Esophagus muscularis mucosa (tissue), 4 donors: ENCODE results near the gene LMX1B. TPM values are rescaled to one million over a fixed set of nuclear protein-coding genes. Genes with fewer than 3 reads are reported as not detected.

Experiments
- DNase-seq: peaks from one replicate; pipeline ENCODE4 v3.0.0-alpha.2; 2017; ENCODE audit errors: extremely low spot score
- H3K27ac ChIP-seq, 4 donors: fragments of 200-600 bp; sonication (generic); replicated peaks in 1 of 4; 1 replicate in 3 of 4; 2 replicates in 1 of 4; pipeline ENCODE4 v1.5.1; 2016 to 2019; ENCODE audit warnings: mild to moderate bottlenecking in 1 of 4
- H3K27me3 ChIP-seq, 4 donors: fragments of 200-600 bp; sonication (generic); one replicate each; pipeline versions ENCODE4 v1.5.1 to v1.6.0; 2016 to 2019
- H3K36me3 ChIP-seq, 4 donors: fragments of 200-600 bp; sonication (generic); one replicate each; pipeline ENCODE4 v1.5.1; 2016 to 2019
- H3K4me1 ChIP-seq, 4 donors: fragments of 200-600 bp; sonication (generic); one replicate each; pipeline ENCODE4 v1.5.1; 2016 to 2019
- H3K4me3 ChIP-seq, 4 donors: fragments of 200-600 bp; sonication (generic); 1 replicate in 2 of 4; 2 replicates in 2 of 4; pipeline ENCODE4 v1.5.1; 2016 to 2019; ENCODE audit warnings: mild to moderate bottlenecking in 4 of 4, moderate library complexity in 1 of 4
- H3K9me3 ChIP-seq, 4 donors: fragments of 200-600 bp; sonication (generic); 1 replicate in 3 of 4; 2 replicates in 1 of 4; pipeline ENCODE4 v1.5.1; 2016 to 2019
- CTCF ChIP-seq, 3 experiments: fragments of 200-600 bp in 2 of 3; fragments of 450-650 bp in 1 of 3; sonication (generic) in 2 of 3; IDR thresholded peaks; one replicate each; pipeline ENCODE4 v1.5.1; 2017 to 2019; ENCODE audit warnings: antibody characterized with exemption in 3 of 3, mild to moderate bottlenecking in 2 of 3, moderate library complexity in 1 of 3
- EP300 ChIP-seq: sonication (generic); formaldehyde crosslinking; IDR thresholded peaks from one replicate; pipeline ENCODE4 v1.6.1; 2017; ENCODE audit warnings: antibody characterized with exemption
- POLR2A ChIP-seq: fragments of 450-650 bp; IDR thresholded peaks from one replicate; pipeline ENCODE4 v1.6.1; 2017; ENCODE audit warnings: antibody characterized with exemption, moderate library complexity, mild to moderate bottlenecking, low read depth
- POLR2AphosphoS5 ChIP-seq, 2 donors: sonication (generic); formaldehyde crosslinking; IDR thresholded peaks; one replicate each; pipeline ENCODE4 v1.6.1; 2017; ENCODE audit warnings: antibody characterized with exemption in 2 of 2
- WGBS: methylation state at CpG from one replicate; pipeline ENCODE4 v1.1.5; 2018; 5-methylcytosine and 5-hydroxymethylcytosine counted together
- intact Hi-C: fragments of 100-400 bp; cut with DNase I; formaldehyde crosslinking; loops from one replicate; pipeline ENCODE4 v1.15.1; 2023
- total RNA-seq, 4 donors: library from RNA; depleted of rRNA; stranded (reverse); fragments of >200 nt; gene quantifications; one replicate each; pipeline versions ENCODE4 v1.1.0 to v1.2.1, GENCODE V29; 2016

The LMX1B gene
- total RNA-seq, 4 donors from 2014 or later, result under 0.01 to 0.66 (median 0.24) TPM

- TF ChIP-seq POLR2AphosphoS5 (IDR thresholded peaks at IDR 0.05), result no peak
- no peak for TF ChIP-seq POLR2A
- TF ChIP-seq EP300, result no peak
- no peak for TF ChIP-seq CTCF (IDR thresholded peaks at IDR 0.05)
- Histone ChIP-seq H3K27me3 (peaks cover 6 to 100% (median 55%) of the 10 kb centered on the region in 4 donors), H3K4me3 (no peak overlapping the region)
Observed at GRCh38 chr9:126626926-126627233, 13.2 kb downstream of the LMX1B start.

GRCh38 chr9:126628146-126628545 lies 14.4 kb downstream of the LMX1B start:
- Histone ChIP-seq H3K36me3 (no peaks in the 10 kb centered on the region), H3K4me1 (peaks cover 14 to 37% (median 36%) of the 10 kb centered on the region in 4 donors), H3K9me3 (no peaks in the 10 kb centered on the region), H3K4me3 (no peak overlapping the region), H3K27me3 (peaks cover 6 to 100% (median 46%) of the 10 kb centered on the region in 4 donors), H3K27ac (no peak overlapping the region)
- 84% methylated on average over 6 of the region's 7 CpGs for WGBS
- intact Hi-C loops, result no loop called here
- no peak for TF ChIP-seq EP300
- TF ChIP-seq CTCF (IDR thresholded peaks at IDR 0.05), result no peak
- TF ChIP-seq POLR2A, result no peak
- TF ChIP-seq POLR2AphosphoS5 (IDR thresholded peaks at IDR 0.05), result no peak
- no peak for DNase-seq

More at GRCh38 chr9:126626926-126627233, 13.2 kb downstream of the LMX1B start:
- WGBS, result 53% methylated on average over 13 of the region's 14 CpGs
- peaks cover 14 to 37% (median 36%) of the 10 kb centered on the region in 4 donors for H3K4me1 ChIP-seq
- H3K36me3 ChIP-seq, result no peaks in the 10 kb centered on the region
- DNase-seq, result no peak
- no peak overlapping the region for H3K27ac ChIP-seq
- intact Hi-C loops, result no loop called here
- no peaks in the 10 kb centered on the region for H3K9me3 ChIP-seq

GRCh38 chr9:126628969-126629674 lies 15.4 kb downstream of the LMX1B start:
- Histone ChIP-seq H3K4me3 (no peak overlapping the region), H3K27ac (no peak overlapping the region), H3K27me3 (peaks cover 6 to 100% (median 36%) of the 10 kb centered on the region in 4 donors), H3K4me1 (peaks cover 14 to 30% (median 29%) of the 10 kb centered on the region in 4 donors), H3K36me3 (no peaks in the 10 kb centered on the region), H3K9me3 (no peaks in the 10 kb centered on the region)
- TF ChIP-seq EP300 (no peak), POLR2AphosphoS5 (IDR thresholded peaks at IDR 0.05) (no peak), CTCF (IDR thresholded peaks at IDR 0.05) (no peak), POLR2A (no peak)
- no peak for DNase-seq
- intact Hi-C loops, result no loop called here
- 29% methylated on average over 11 of the region's 11 CpGs for WGBS

- intact Hi-C loops, result no loop called here
- no peak overlapping the region for H3K4me3 ChIP-seq
- no peaks in the 10 kb centered on the region for H3K9me3 ChIP-seq
- no peaks in the 10 kb centered on the region for H3K36me3 ChIP-seq
- peaks cover 6 to 97% (median 22%) of the 10 kb centered on the region in 4 donors for H3K27me3 ChIP-seq
- H3K27ac ChIP-seq, result no peak overlapping the region
- 31% methylated on average over 15 of the region's 20 CpGs for WGBS
- TF ChIP-seq EP300 (no peak), POLR2AphosphoS5 (IDR thresholded peaks at IDR 0.05) (no peak), POLR2A (no peak), CTCF (IDR thresholded peaks at IDR 0.05) (no peak)
- H3K4me1 ChIP-seq, result peaks cover 9 to 15% (median 14%) of the 10 kb centered on the region in 4 donors
- no peak for DNase-seq
Observed at GRCh38 chr9:126630458-126631237, 16.9 kb downstream of the LMX1B start.
